Ishikawa (cell line): ENCODE measurements around the gene SIX1.

Experiments
- CEBPB ChIP-seq: IDR thresholded peaks from 2 replicates; pipeline ENCODE4 v1.6.1; 2012
- CREB1 ChIP-seq: IDR thresholded peaks from 2 replicates; pipeline ENCODE4 v1.6.1; 2012; ENCODE audit warnings: low read depth
- EGR1 ChIP-seq: IDR thresholded peaks from 2 replicates; pipeline ENCODE4 v1.6.1; 2012
- EP300 ChIP-seq: IDR thresholded peaks from 2 replicates; pipeline ENCODE4 v1.6.1; 2012; ENCODE audit warnings: borderline replicate concordance
- FOXM1 ChIP-seq: IDR thresholded peaks from 2 replicates; pipeline ENCODE4 v1.6.1; 2012; ENCODE audit warnings: low read depth, borderline replicate concordance
- MAX ChIP-seq: IDR thresholded peaks from 2 replicates; pipeline ENCODE4 v1.6.1; 2012
- NFIC ChIP-seq: IDR thresholded peaks from 2 replicates; pipeline ENCODE4 v1.6.1; 2012
- RAD21 ChIP-seq: IDR thresholded peaks from 2 replicates; pipeline ENCODE4 v1.6.1; 2012; ENCODE audit warnings: low read depth
- REST ChIP-seq: IDR thresholded peaks from 2 replicates; pipeline ENCODE4 v1.6.1; 2012; ENCODE audit warnings: low read depth, mild to moderate bottlenecking
- TAF1 ChIP-seq: IDR thresholded peaks from 2 replicates; pipeline ENCODE4 v1.6.1; 2012; ENCODE audit warnings: low read depth, mild to moderate bottlenecking
- TCF12 ChIP-seq: IDR thresholded peaks from 2 replicates; pipeline ENCODE4 v1.6.1; 2012; ENCODE audit warnings: low read depth
- TEAD4 ChIP-seq: IDR thresholded peaks from 2 replicates; pipeline ENCODE4 v1.6.1; 2012
- USF1 ChIP-seq: IDR thresholded peaks from 2 replicates; pipeline ENCODE4 v1.6.1; 2012
- YY1 ChIP-seq: IDR thresholded peaks from 2 replicates; pipeline ENCODE4 v1.6.1; 2012; ENCODE audit warnings: low read depth
- ZBTB7A ChIP-seq: IDR thresholded peaks from 2 replicates; pipeline ENCODE4 v1.6.1; 2012; ENCODE audit warnings: low read depth

The SIX1 gene

GRCh38 chr14:60650373-60650961, 1.2 kb upstream of the SIX1 start:
- no peak for TF ChIP-seq TCF12
- no peak for TF ChIP-seq TEAD4
- peak; percentile 35; the same call in 1 of the 2 replicates for TF ChIP-seq CEBPB

GRCh38 chr14:60649875-60650372, 647 bp upstream of the SIX1 start:
- no peak for TF ChIP-seq TCF12
- no peak for TF ChIP-seq RAD21
- TF ChIP-seq EGR1 = no peak
- TF ChIP-seq FOXM1 = no peak
- no peak for TF ChIP-seq CEBPB
- TF ChIP-seq TAF1 = no peak
- TF ChIP-seq TEAD4 = no peak
- TF ChIP-seq USF1 = no peak
- TF ChIP-seq CREB1 = no peak
- TF ChIP-seq YY1 = no peak
- TF ChIP-seq ZBTB7A = no peak
- TF ChIP-seq REST = no peak
- no peak for TF ChIP-seq EP300
- no peak for TF ChIP-seq NFIC

GRCh38 chr14:60648249-60648933, 886 bp downstream of the SIX1 start:
- TF ChIP-seq EGR1 (peak; percentile 74), CEBPB (no peak)

GRCh38 chr14:60647837-60648248, 1.4 kb downstream of the SIX1 start:
- TF ChIP-seq NFIC (no peak), CEBPB (no peak), YY1 (no peak), TEAD4 (no peak), RAD21 (no peak), FOXM1 (no peak), ZBTB7A (no peak)

- no peak for TF ChIP-seq NFIC
- no peak for TF ChIP-seq FOXM1
- no peak for TF ChIP-seq USF1
- no peak for TF ChIP-seq TAF1
- no peak for TF ChIP-seq YY1
- TF ChIP-seq CREB1 = no peak
- TF ChIP-seq ZBTB7A = no peak
- no peak for TF ChIP-seq REST
- no peak for TF ChIP-seq RAD21
- TF ChIP-seq TCF12 = no peak
- TF ChIP-seq EGR1 = no peak
- no peak for TF ChIP-seq CEBPB
- no peak for TF ChIP-seq MAX
- TF ChIP-seq EP300 = no peak
- TF ChIP-seq TEAD4 = no peak
Observed at GRCh38 chr14:60647081-60647836, 2.0 kb downstream of the SIX1 start.

- TF ChIP-seq CEBPB (peak; percentile 55; the same call in 1 of the 2 replicates), FOXM1 (no peak), USF1 (no peak), MAX (no peak), TEAD4 (no peak), NFIC (no peak)
Observed at GRCh38 chr14:60646226-60646818, 3.0 kb downstream of the SIX1 start.
